ENCODE results near the gene CACNA2D3.

- TF ChIP-seq CTCF (IDR thresholded peaks at IDR 0.05; ENCODE audit: insufficient read depth, low read depth, low read length) (no peak), EZH2 (IDR thresholded peaks at IDR 0.05; ENCODE audit: insufficient read depth, low read length) (no peak)
These were observed 18.3 kb upstream of the CACNA2D3 start for GRCh38 chr3:54104084-54104483.
